ENCODE results near the gene PTRHD1.

Gene PTRHD1

GRCh38 chr2:24827321-24828237 lies 34.4 kb upstream of the PTRHD1 start:
- DNase-seq (ENCODE audit: insufficient read length, low spot score): peak; percentile 96
- FAIRE-seq: no peak
- TF ChIP-seq, protein P1, sequence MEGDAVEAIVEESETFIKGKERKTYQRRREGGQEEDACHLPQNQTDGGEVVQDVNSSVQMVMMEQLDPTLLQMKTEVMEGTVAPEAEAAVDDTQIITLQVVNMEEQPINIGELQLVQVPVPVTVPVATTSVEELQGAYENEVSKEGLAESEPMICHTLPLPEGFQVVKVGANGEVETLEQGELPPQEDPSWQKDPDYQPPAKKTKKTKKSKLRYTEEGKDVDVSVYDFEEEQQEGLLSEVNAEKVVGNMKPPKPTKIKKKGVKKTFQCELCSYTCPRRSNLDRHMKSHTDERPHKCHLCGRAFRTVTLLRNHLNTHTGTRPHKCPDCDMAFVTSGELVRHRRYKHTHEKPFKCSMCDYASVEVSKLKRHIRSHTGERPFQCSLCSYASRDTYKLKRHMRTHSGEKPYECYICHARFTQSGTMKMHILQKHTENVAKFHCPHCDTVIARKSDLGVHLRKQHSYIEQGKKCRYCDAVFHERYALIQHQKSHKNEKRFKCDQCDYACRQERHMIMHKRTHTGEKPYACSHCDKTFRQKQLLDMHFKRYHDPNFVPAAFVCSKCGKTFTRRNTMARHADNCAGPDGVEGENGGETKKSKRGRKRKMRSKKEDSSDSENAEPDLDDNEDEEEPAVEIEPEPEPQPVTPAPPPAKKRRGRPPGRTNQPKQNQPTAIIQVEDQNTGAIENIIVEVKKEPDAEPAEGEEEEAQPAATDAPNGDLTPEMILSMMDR (IDR thresholded peaks at IDR 0.05; ENCODE audit: insufficient read depth, missing control alignments): peak; percentile 97

GRCh38 chr2:24826773-24827145 lies 33.6 kb upstream of the PTRHD1 start:
- DNase-seq (ENCODE audit: insufficient read length, low spot score): no peak
- TF ChIP-seq, protein P1 (IDR thresholded peaks at IDR 0.05; ENCODE audit: insufficient read depth, missing control alignments): no peak
- no peak for FAIRE-seq

GRCh38 chr2:24825883-24826772 lies 32.9 kb upstream of the PTRHD1 start:
- TF ChIP-seq, protein P1 (IDR thresholded peaks at IDR 0.05; ENCODE audit: insufficient read depth, missing control alignments): no peak
- DNase-seq (ENCODE audit: insufficient read length, low spot score) (peak; percentile 8), FAIRE-seq (no peak)

- DNase-seq (ENCODE audit: insufficient read length, low spot score) (peak; percentile 28), FAIRE-seq (no peak)
- TF ChIP-seq, protein P1 (IDR thresholded peaks at IDR 0.05; ENCODE audit: insufficient read depth, missing control alignments): peak; percentile 38
Measured at GRCh38 chr2:24824966-24825882, 32.0 kb upstream of the PTRHD1 start.

DNA sequence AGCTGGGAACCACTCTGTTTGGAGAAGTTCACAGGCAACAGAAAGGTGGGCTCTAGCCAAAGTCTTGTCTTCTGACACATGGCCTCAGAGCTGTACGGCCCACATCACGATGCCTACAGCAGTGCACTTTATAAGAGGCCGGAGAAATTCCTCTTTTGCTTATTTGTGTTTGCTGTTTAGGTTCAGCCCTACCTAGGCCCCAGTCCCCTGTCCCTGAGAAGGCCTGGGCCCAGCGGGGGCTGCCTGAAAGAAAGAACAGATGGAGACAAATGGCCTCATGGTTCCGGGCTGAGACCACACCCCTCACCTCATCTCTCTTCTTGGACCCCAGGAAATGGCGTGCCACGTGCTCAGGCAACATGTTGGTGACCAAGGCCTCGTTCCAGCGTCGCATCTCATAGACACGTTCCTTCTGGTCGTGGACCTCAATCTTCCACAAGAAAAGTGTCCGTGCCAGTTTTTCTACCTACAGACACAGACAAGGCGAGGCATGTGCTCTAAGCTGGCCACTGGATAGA lies 30.9 kb upstream of the PTRHD1 start:
- DNase-seq (ENCODE audit: insufficient read length, low spot score) (peak; percentile 17), FAIRE-seq (no peak)
- TF ChIP-seq, protein P1 (IDR thresholded peaks at IDR 0.05; ENCODE audit: insufficient read depth, missing control alignments): no peak

- no peak for FAIRE-seq
- DNase-seq (ENCODE audit: insufficient read length, low spot score): no peak
- TF ChIP-seq, protein P1 (IDR thresholded peaks at IDR 0.05; ENCODE audit: insufficient read depth, missing control alignments): no peak
Measured at GRCh38 chr2:24822049-24822706, 29.0 kb upstream of the PTRHD1 start.

Data from D721Med (cell line).